Ascending aorta (tissue), 2 donors: ENCODE measurements around the gene HSPH1. TPM values are rescaled to one million over a fixed set of nuclear protein-coding genes. Genes with fewer than 3 reads are reported as not detected.

Experiments used
- DNase-seq, 2 donors: peaks; one replicate each; pipeline ENCODE4 v3.0.0-alpha.2; 2019; ENCODE audit warnings: low spot score in 2 of 2
- H3K27ac ChIP-seq, 2 donors: fragments of 200-600 bp; sonication (generic); one replicate each; pipeline ENCODE4 v1.5.1; 2016 to 2017; ENCODE audit warnings: mild to moderate bottlenecking in 1 of 2
- H3K27me3 ChIP-seq: fragments of 200-600 bp; sonication (generic); one replicate; pipeline ENCODE4 v1.5.1; 2017
- H3K36me3 ChIP-seq, 2 donors: fragments of 200-600 bp; sonication (generic); one replicate each; pipeline ENCODE4 v1.5.1; 2016
- H3K4me1 ChIP-seq, 2 donors: fragments of 200-600 bp; sonication (generic); one replicate each; pipeline ENCODE4 v1.5.1; 2016 to 2017; ENCODE audit warnings: mild to moderate bottlenecking in 1 of 2
- H3K4me3 ChIP-seq, 2 donors: fragments of 200-600 bp; sonication (generic); one replicate each; pipeline ENCODE4 v1.5.1; 2016 to 2017; ENCODE audit warnings: mild to moderate bottlenecking in 1 of 2
- H3K9me3 ChIP-seq, 2 donors: fragments of 200-600 bp; sonication (generic); one replicate each; pipeline ENCODE4 v1.5.1; 2016
- intact Hi-C: fragments of 100-400 bp; cut with DNase I; formaldehyde crosslinking; loops from one replicate; pipeline ENCODE4 v1.15.1; 2023
- total RNA-seq: library from RNA; depleted of rRNA; stranded (reverse); fragments of >200 nt; gene quantifications from one replicate; pipeline ENCODE4 v1.1.0, GENCODE V29; 2016
- TF ChIP-seq, protein P1 (sequence below), 3 experiments: fragments of 200-600 bp in 2 of 3; fragments of 450-650 bp in 1 of 3; sonication (generic) in 2 of 3; IDR thresholded peaks; one replicate each; pipeline ENCODE4 v1.5.1; 2016 to 2019; ENCODE audit warnings: antibody characterized with exemption in 3 of 3, mild to moderate bottlenecking in 1 of 3, moderate library complexity in 1 of 3

HSPH1 gene
- total RNA-seq, 1 donor from 2014 or later = 20.6 TPM

DNA sequence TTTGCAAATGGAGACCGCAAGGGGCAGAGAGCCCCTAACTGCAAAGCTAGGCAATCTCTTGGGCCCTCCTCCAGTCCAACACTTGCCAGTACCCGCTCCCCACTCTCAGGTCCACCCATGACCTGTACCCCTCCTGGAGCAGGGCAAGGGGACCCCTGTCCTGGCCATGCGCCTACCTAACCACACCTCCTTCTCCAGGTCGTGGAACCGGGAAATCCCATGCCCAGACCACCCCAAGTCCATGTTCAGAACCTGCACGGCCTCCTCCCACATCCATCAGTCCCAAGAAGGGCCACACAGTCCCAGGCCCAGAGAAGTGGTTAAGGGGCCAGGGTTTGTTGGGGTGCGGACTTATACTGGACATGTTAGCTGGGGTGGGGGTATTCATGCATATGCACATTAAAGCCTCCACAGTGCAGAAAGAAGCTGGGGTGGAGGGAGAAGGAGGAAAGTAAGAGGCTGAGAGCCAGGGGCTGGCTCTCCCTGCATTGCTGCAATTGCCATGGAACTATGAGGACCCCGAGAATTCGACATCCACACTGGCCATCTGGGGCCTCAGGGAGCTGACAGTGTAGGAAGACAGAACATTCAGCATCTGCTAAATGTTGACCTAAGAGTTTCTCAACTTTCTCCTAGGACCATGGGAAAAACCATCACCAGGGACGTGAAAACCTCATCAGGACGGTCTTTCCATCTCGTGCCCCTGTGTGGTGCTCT lies 39.0 kb downstream of the HSPH1 start:
- H3K27me3 ChIP-seq = no peaks in the 10 kb centered on the region
- TF ChIP-seq, protein P1, sequence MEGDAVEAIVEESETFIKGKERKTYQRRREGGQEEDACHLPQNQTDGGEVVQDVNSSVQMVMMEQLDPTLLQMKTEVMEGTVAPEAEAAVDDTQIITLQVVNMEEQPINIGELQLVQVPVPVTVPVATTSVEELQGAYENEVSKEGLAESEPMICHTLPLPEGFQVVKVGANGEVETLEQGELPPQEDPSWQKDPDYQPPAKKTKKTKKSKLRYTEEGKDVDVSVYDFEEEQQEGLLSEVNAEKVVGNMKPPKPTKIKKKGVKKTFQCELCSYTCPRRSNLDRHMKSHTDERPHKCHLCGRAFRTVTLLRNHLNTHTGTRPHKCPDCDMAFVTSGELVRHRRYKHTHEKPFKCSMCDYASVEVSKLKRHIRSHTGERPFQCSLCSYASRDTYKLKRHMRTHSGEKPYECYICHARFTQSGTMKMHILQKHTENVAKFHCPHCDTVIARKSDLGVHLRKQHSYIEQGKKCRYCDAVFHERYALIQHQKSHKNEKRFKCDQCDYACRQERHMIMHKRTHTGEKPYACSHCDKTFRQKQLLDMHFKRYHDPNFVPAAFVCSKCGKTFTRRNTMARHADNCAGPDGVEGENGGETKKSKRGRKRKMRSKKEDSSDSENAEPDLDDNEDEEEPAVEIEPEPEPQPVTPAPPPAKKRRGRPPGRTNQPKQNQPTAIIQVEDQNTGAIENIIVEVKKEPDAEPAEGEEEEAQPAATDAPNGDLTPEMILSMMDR (IDR thresholded peaks at IDR 0.05) = no peak
- H3K4me3 ChIP-seq = no peak overlapping the region
- H3K27ac ChIP-seq = no peak overlapping the region
- H3K36me3 ChIP-seq = no peaks in the 10 kb centered on the region
- intact Hi-C loops = no loop called here
- H3K4me1 ChIP-seq = no peaks in the 10 kb centered on the region
- DNase-seq = no peak
- H3K9me3 ChIP-seq = no peaks in the 10 kb centered on the region

DNA sequence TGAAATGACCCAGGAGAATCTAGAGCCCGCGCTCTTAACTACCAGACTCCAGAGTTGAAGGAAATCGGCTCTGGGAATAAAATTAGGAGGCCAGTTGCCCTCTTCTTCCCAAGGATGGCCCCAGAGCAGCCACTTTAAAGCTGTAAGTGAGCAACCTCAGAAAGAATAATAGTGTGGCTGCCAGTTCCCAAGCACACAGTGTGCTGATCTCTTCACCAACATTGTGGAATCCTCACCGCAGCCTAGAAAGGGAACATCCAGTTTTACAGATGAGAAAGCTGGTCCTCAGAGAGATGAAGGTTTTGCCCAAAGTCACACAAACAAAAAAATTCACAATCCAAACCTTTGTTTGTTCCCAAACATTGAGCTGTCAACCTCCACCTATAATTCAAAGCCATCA lies 39.6 kb downstream of the HSPH1 start:
- H3K4me1 ChIP-seq = no peaks in the 10 kb centered on the region
- no peak overlapping the region for H3K27ac ChIP-seq
- no peaks in the 10 kb centered on the region for H3K36me3 ChIP-seq
- TF ChIP-seq, protein P1 (IDR thresholded peaks at IDR 0.05) = no peak
- DNase-seq = no peak
- H3K9me3 ChIP-seq = no peaks in the 10 kb centered on the region
- H3K27me3 ChIP-seq = no peaks in the 10 kb centered on the region
- intact Hi-C loops = no loop called here
- H3K4me3 ChIP-seq = no peak overlapping the region

DNA sequence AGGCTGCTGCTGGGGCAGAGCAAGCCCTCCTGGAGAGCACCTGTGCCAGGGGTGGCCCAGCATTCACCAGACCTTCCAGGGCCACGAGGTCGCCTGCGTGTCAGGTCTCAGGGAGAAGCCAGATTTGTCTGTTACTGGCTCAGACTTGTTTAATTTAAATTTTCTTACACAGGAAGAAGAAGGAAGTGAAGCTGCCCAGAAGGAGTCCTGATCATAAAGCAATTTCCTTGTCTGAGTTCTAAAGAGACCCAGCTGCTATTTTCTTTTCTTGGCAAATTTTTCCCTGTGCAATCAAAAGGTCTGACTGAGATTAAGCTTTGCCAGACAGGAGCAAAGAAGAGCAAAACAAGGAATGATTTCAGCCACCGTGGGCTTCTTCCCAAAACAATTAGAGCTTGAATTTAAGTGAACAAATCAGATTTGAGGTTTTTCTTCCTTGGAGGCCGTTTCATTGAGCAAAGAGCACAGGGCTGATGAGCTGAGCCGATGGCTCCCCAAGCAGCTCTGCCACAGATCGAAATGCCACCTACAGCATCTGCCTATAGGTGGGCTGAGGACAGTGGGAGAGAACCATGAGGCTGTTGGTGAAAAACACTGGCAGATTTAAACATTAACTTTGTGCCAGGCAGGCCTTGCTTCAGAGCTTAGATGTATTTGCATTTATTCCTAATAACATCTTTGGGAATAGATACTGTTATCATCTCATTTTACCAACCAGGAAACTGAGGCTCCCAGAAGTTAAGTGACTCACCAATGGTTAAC lies 40.1 kb downstream of the HSPH1 start:
- H3K27ac ChIP-seq = no peak overlapping the region
- H3K9me3 ChIP-seq = no peaks in the 10 kb centered on the region
- no peak overlapping the region for H3K4me3 ChIP-seq
- no peaks in the 10 kb centered on the region for H3K4me1 ChIP-seq
- H3K36me3 ChIP-seq = no peaks in the 10 kb centered on the region
- TF ChIP-seq, protein P1 (IDR thresholded peaks at IDR 0.05) = no peak
- DNase-seq = no peak
- intact Hi-C loops = no loop called here
- H3K27me3 ChIP-seq = no peaks in the 10 kb centered on the region

DNA sequence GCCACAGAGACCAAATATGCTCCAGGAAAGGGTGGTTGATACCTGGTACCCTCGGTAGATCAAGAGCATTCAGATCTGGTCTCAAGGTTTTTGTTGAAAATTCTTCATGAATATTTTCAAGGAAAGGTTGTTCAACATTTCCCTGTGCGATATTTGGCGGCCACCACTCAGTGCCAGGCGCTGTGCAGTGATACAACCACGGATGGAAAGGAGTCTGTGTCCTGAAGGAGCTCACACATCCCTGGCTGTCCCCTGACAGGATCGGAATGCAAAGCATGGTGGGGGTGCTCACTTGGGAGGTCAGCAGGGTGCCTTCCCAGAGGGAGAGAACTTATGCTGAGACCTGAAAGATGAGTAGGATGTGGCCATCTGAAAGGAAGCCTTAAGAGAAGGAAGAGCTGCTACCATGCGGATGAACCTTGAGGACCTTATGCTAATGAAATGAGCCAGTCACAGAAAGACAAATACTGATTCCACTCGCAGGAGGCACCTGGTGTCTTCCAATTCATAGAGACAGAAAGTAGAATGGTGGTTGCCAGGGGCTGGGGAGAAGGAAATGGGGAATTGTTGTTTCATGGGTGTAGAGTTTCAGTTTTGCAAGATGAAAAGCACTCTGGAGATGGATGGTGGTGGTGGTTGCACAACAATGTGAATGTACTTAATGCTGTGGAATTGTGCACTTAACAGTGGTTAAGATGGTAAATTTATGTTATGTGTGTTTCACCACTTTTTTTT lies 41.6 kb downstream of the HSPH1 start:
- intact Hi-C loops = no loop called here
- H3K9me3 ChIP-seq = no peaks in the 10 kb centered on the region
- TF ChIP-seq, protein P1 (IDR thresholded peaks at IDR 0.05) = no peak

DNA sequence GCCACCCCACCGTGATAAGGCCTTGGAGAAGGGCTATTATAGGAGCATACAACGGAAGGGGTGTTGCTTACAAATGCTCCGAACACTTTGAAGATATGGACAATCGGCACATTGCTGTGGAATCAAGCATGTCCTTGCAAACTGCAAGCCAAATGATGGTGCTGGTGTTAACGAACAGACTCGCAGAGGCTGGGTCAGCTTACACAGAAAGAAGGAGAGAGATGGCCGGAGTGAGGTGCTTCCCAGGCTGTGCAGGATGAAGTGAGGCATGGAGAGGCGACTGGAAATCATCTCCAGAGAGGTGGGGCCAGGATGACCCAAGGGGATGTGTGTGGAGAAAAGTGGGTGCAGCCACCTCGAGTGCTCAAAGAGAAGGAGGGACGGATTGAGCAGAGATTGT lies 42.2 kb downstream of the HSPH1 start:
- TF ChIP-seq, protein P1 (IDR thresholded peaks at IDR 0.05) = no peak
- H3K27ac ChIP-seq = no peak overlapping the region
- no peaks in the 10 kb centered on the region for H3K4me1 ChIP-seq
- H3K4me3 ChIP-seq = no peak overlapping the region
- H3K36me3 ChIP-seq = no peaks in the 10 kb centered on the region
- no peaks in the 10 kb centered on the region for H3K27me3 ChIP-seq
- H3K9me3 ChIP-seq = no peaks in the 10 kb centered on the region
- no peak for DNase-seq
- intact Hi-C loops = no loop called here

More for the DNA sequence above, 41.6 kb downstream of the HSPH1 start:
- Histone ChIP-seq H3K4me1 (no peaks in the 10 kb centered on the region), H3K4me3 (no peak overlapping the region), H3K36me3 (no peaks in the 10 kb centered on the region), H3K27me3 (no peaks in the 10 kb centered on the region), H3K27ac (no peak overlapping the region)
- no peak for DNase-seq
